ENCODE measurements around the gene RANBP1. TPM values are rescaled to one million over a fixed set of nuclear protein-coding genes. Genes with fewer than 3 reads are reported as not detected.

Gene RANBP1
- total and polyA plus RNA-seq, 9 donors, result 106 to 129 (median 116) TPM

GRCh38 chr22:20087319-20088262, 28.3 kb upstream of the RANBP1 start:
- no peak for DNase-seq
- H3K9me3 ChIP-seq (replicated peaks; ENCODE audit: control insufficient read depth, low read depth, low read length), result no peaks in the 10 kb centered on the region
- H3K4me3 ChIP-seq (ENCODE audit: low read length), result no peak overlapping the region
- peaks cover 80% of the 10 kb centered on the region for H3K36me3 ChIP-seq (ENCODE audit: control insufficient read depth, insufficient read depth, low read length)
- no peak overlapping the region for H3K27ac ChIP-seq (ENCODE audit: low read length)
- H3K27me3 ChIP-seq (ENCODE audit: control insufficient read depth, insufficient read depth, low read length), result no peaks in the 10 kb centered on the region
- 85% methylated on average over 13 of the region's 14 CpGs for WGBS (ENCODE audit: insufficient coverage)
- H3K4me1 ChIP-seq (ENCODE audit: control insufficient read depth, insufficient read depth, low read length), result peaks cover 24% of the 10 kb centered on the region

- Histone ChIP-seq H3K4me3 (ENCODE audit: low read length) (no peak overlapping the region), H3K27me3 (ENCODE audit: control insufficient read depth, insufficient read depth, low read length) (no peaks in the 10 kb centered on the region), H3K9me3 (replicated peaks; ENCODE audit: control insufficient read depth, low read depth, low read length) (no peaks in the 10 kb centered on the region), H3K36me3 (ENCODE audit: control insufficient read depth, insufficient read depth, low read length) (peaks cover 85% of the 10 kb centered on the region), H3K27ac (ENCODE audit: low read length) (no peak overlapping the region), H3K4me1 (ENCODE audit: control insufficient read depth, insufficient read depth, low read length) (peaks cover 18% of the 10 kb centered on the region)
- no peak for DNase-seq
- 87% methylated on average over 6 of the region's 8 CpGs for WGBS (ENCODE audit: insufficient coverage)
Measured at GRCh38 chr22:20088263-20088648, 27.6 kb upstream of the RANBP1 start.

- no peak for DNase-seq
- Histone ChIP-seq H3K27ac (ENCODE audit: low read length) (no peak overlapping the region), H3K4me3 (ENCODE audit: low read length) (no peak overlapping the region), H3K9me3 (replicated peaks; ENCODE audit: control insufficient read depth, low read depth, low read length) (no peaks in the 10 kb centered on the region), H3K27me3 (ENCODE audit: control insufficient read depth, insufficient read depth, low read length) (no peaks in the 10 kb centered on the region), H3K36me3 (ENCODE audit: control insufficient read depth, insufficient read depth, low read length) (peaks cover 88% of the 10 kb centered on the region), H3K4me1 (ENCODE audit: control insufficient read depth, insufficient read depth, low read length) (peaks cover 11% of the 10 kb centered on the region)
- 88% methylated on average over 11 of the region's 17 CpGs for WGBS (ENCODE audit: insufficient coverage)
Measured at GRCh38 chr22:20089226-20089976, 26.5 kb upstream of the RANBP1 start.

- peaks cover 95% of the 10 kb centered on the region for H3K36me3 ChIP-seq (ENCODE audit: control insufficient read depth, insufficient read depth, low read length)
- 92% methylated on average over 7 of the region's 11 CpGs for WGBS (ENCODE audit: insufficient coverage)
- H3K27ac ChIP-seq (ENCODE audit: low read length), result no peak overlapping the region
- H3K4me3 ChIP-seq (ENCODE audit: low read length), result no peak overlapping the region
- peaks cover 4% of the 10 kb centered on the region for H3K4me1 ChIP-seq (ENCODE audit: control insufficient read depth, insufficient read depth, low read length)
- H3K27me3 ChIP-seq (ENCODE audit: control insufficient read depth, insufficient read depth, low read length), result no peaks in the 10 kb centered on the region
- DNase-seq, result no peak
- no peaks in the 10 kb centered on the region for H3K9me3 ChIP-seq (replicated peaks; ENCODE audit: control insufficient read depth, low read depth, low read length)
Measured at GRCh38 chr22:20089977-20090729, 25.8 kb upstream of the RANBP1 start.

GRCh38 chr22:20090730-20091240, 25.1 kb upstream of the RANBP1 start:
- no peaks in the 10 kb centered on the region for H3K27me3 ChIP-seq (ENCODE audit: control insufficient read depth, insufficient read depth, low read length)
- no peaks in the 10 kb centered on the region for H3K9me3 ChIP-seq (replicated peaks; ENCODE audit: control insufficient read depth, low read depth, low read length)
- no peak for DNase-seq
- peaks cover 98% of the 10 kb centered on the region for H3K36me3 ChIP-seq (ENCODE audit: control insufficient read depth, insufficient read depth, low read length)
- H3K4me3 ChIP-seq (ENCODE audit: low read length), result no peak overlapping the region
- H3K4me1 ChIP-seq (ENCODE audit: control insufficient read depth, insufficient read depth, low read length), result peaks cover 3% of the 10 kb centered on the region
- no peak overlapping the region for H3K27ac ChIP-seq (ENCODE audit: low read length)
- 96% methylated on average over 3 of the region's 9 CpGs for WGBS (ENCODE audit: insufficient coverage)

- no peaks in the 10 kb centered on the region for H3K27me3 ChIP-seq (ENCODE audit: control insufficient read depth, insufficient read depth, low read length)
- no peak for DNase-seq
- H3K27ac ChIP-seq (ENCODE audit: low read length), result no peak overlapping the region
- peaks cover 3% of the 10 kb centered on the region for H3K4me1 ChIP-seq (ENCODE audit: control insufficient read depth, insufficient read depth, low read length)
- H3K36me3 ChIP-seq (ENCODE audit: control insufficient read depth, insufficient read depth, low read length), result peaks cover 92% of the 10 kb centered on the region
- H3K4me3 ChIP-seq (ENCODE audit: low read length), result no peak overlapping the region
- WGBS (ENCODE audit: insufficient coverage), result 100% methylated on average over 4 of the region's 16 CpGs
- no peaks in the 10 kb centered on the region for H3K9me3 ChIP-seq (replicated peaks; ENCODE audit: control insufficient read depth, low read depth, low read length)
Measured at GRCh38 chr22:20091690-20092476, 24.0 kb upstream of the RANBP1 start.

GRCh38 chr22:20092477-20092854, 23.4 kb upstream of the RANBP1 start:
- 83% methylated on average over 8 of the region's 11 CpGs for WGBS (ENCODE audit: insufficient coverage)
- Histone ChIP-seq H3K9me3 (replicated peaks; ENCODE audit: control insufficient read depth, low read depth, low read length) (no peaks in the 10 kb centered on the region), H3K4me1 (ENCODE audit: control insufficient read depth, insufficient read depth, low read length) (peaks cover 3% of the 10 kb centered on the region), H3K27me3 (ENCODE audit: control insufficient read depth, insufficient read depth, low read length) (no peaks in the 10 kb centered on the region), H3K4me3 (ENCODE audit: low read length) (no peak overlapping the region), H3K27ac (ENCODE audit: low read length) (no peak overlapping the region), H3K36me3 (ENCODE audit: control insufficient read depth, insufficient read depth, low read length) (peaks cover 86% of the 10 kb centered on the region)
- no peak for DNase-seq

- Histone ChIP-seq H3K36me3 (ENCODE audit: control insufficient read depth, insufficient read depth, low read length) (peaks cover 82% of the 10 kb centered on the region), H3K4me3 (ENCODE audit: low read length) (no peak overlapping the region), H3K4me1 (ENCODE audit: control insufficient read depth, insufficient read depth, low read length) (peaks cover 3% of the 10 kb centered on the region), H3K9me3 (replicated peaks; ENCODE audit: control insufficient read depth, low read depth, low read length) (no peaks in the 10 kb centered on the region), H3K27me3 (ENCODE audit: control insufficient read depth, insufficient read depth, low read length) (no peaks in the 10 kb centered on the region), H3K27ac (ENCODE audit: low read length) (no peak overlapping the region)
- DNase-seq, result peak; percentile 37
- 94% methylated on average over 10 of the region's 13 CpGs for WGBS (ENCODE audit: insufficient coverage)
Measured at GRCh38 chr22:20093418-20094196, 22.3 kb upstream of the RANBP1 start.

Data from muscle of leg (tissue), 11 donors.